ENCODE data around the gene SUGP1. TPM values are rescaled to one million over a fixed set of nuclear protein-coding genes. Genes with fewer than 3 reads are reported as not detected.

SUGP1 gene
- total and polyA plus RNA-seq, 10 donors: 29.3 to 63.1 (median 52.5) TPM

GRCh38 chr19:19280561-19280960, 39.7 kb downstream of the SUGP1 start:
- 90 to 97% (median 95%) methylated on average over 8 to 16 of the region's 16 CpGs for WGBS, 5 donors
- Histone ChIP-seq H3K27ac (no peak overlapping the region), H3K4me3 (no peak overlapping the region)

GRCh38 chr19:19279853-19280252, 40.5 kb downstream of the SUGP1 start:
- intact Hi-C loops (cut with DNase I; ENCODE audit: low total_unique reads): no loop called here
- H3K36me3 ChIP-seq: peaks cover 18 to 100% (median 95%) of the 10 kb centered on the region in 6 donors
- WGBS, 5 donors: 94 to 99% (median 95%) methylated on average over 13 to 16 of the region's 16 CpGs

More at GRCh38 chr19:19280561-19280960, 39.7 kb downstream of the SUGP1 start:
- TF ChIP-seq POLR2A (IDR thresholded peaks at IDR 0.05) (no peak), CTCF (IDR thresholded peaks at IDR 0.05 in 8 of 11, conservative IDR thresholded peaks at IDR 0.05 in 3 of 11) (no peak), POLR2AphosphoS5 (IDR thresholded peaks at IDR 0.05) (no peak)
- H3K36me3 ChIP-seq: peaks cover 18 to 100% (median 94%) of the 10 kb centered on the region in 6 donors
- intact Hi-C loops (cut with DNase I; ENCODE audit: low total_unique reads): no loop called here
- no peaks in the 10 kb centered on the region for H3K4me1 ChIP-seq
- no peaks in the 10 kb centered on the region for H3K9me3 ChIP-seq
- H3K27me3 ChIP-seq (replicated peaks in 1 of 7): no peaks in the 10 kb centered on the region
- DNase-seq: no peak

GRCh38 chr19:19279062-19279612, 41.2 kb downstream of the SUGP1 start:
- DNase-seq: no peak
- TF ChIP-seq CTCF (IDR thresholded peaks at IDR 0.05 in 8 of 11, conservative IDR thresholded peaks at IDR 0.05 in 3 of 11): no peak
- TF ChIP-seq POLR2A (IDR thresholded peaks at IDR 0.05): no peak
- TF ChIP-seq POLR2AphosphoS5 (IDR thresholded peaks at IDR 0.05): no peak
- Histone ChIP-seq H3K36me3 (peaks cover 18 to 97% (median 89%) of the 10 kb centered on the region in 6 donors), H3K27ac (no peak overlapping the region), H3K27me3 (replicated peaks in 1 of 7) (peaks cover 0 to 5% (median 0%) of the 10 kb centered on the region in 7 donors), H3K9me3 (no peaks in the 10 kb centered on the region), H3K4me1 (no peaks in the 10 kb centered on the region), H3K4me3 (no peak overlapping the region)
- intact Hi-C loops (cut with DNase I; ENCODE audit: low total_unique reads): no loop called here
- WGBS, 5 donors: 94 to 98% (median 96%) methylated on average over 9 to 19 of the region's 19 CpGs

More at GRCh38 chr19:19279853-19280252, 40.5 kb downstream of the SUGP1 start:
- Histone ChIP-seq H3K9me3 (no peaks in the 10 kb centered on the region), H3K27me3 (replicated peaks in 1 of 7) (no peaks in the 10 kb centered on the region), H3K4me1 (no peaks in the 10 kb centered on the region), H3K4me3 (no peak overlapping the region), H3K27ac (no peak overlapping the region)
- DNase-seq: no peak
- TF ChIP-seq CTCF (IDR thresholded peaks at IDR 0.05 in 8 of 11, conservative IDR thresholded peaks at IDR 0.05 in 3 of 11): no peak
- TF ChIP-seq POLR2AphosphoS5 (IDR thresholded peaks at IDR 0.05): peak in 1 of 3 donors; percentile 14

GRCh38 chr19:19278315-19278714, 42.0 kb downstream of the SUGP1 start:
- H3K27ac ChIP-seq: no peak overlapping the region
- intact Hi-C loops (cut with DNase I; ENCODE audit: low total_unique reads): no loop called here
- no peaks in the 10 kb centered on the region for H3K9me3 ChIP-seq
- H3K4me1 ChIP-seq: peaks cover 0 to 6% (median 3%) of the 10 kb centered on the region in 6 donors
- TF ChIP-seq POLR2AphosphoS5 (IDR thresholded peaks at IDR 0.05): no peak
- no peak for TF ChIP-seq CTCF (IDR thresholded peaks at IDR 0.05 in 8 of 11, conservative IDR thresholded peaks at IDR 0.05 in 3 of 11)
- no peak for TF ChIP-seq POLR2A (IDR thresholded peaks at IDR 0.05)
- DNase-seq: no peak
- H3K36me3 ChIP-seq: peaks cover 18 to 88% (median 81%) of the 10 kb centered on the region in 6 donors
- H3K27me3 ChIP-seq (replicated peaks in 1 of 7): peaks cover 0 to 13% (median 3%) of the 10 kb centered on the region in 7 donors
- H3K4me3 ChIP-seq: no peak overlapping the region
- 96 to 99% (median 97%) methylated on average over 6 to 7 of the region's 7 CpGs for WGBS, 5 donors
